Osteocyte (in vitro differentiated cells): ENCODE measurements around the gene HCAR3. TPM values are rescaled to one million over a fixed set of nuclear protein-coding genes. Genes with fewer than 3 reads are reported as not detected.
"Not testable (repeated sequence)": the region's sequence is repeated elsewhere in the genome, so short reads cannot be mapped to it uniquely, and the experiment has no call there.

Experiments
- DNase-seq: peaks from one replicate; pipeline ENCODE4 v3.0.0; 2021; ENCODE audit warnings: mixed read lengths; ENCODE audit not compliant: unreplicated experiment; ENCODE audit errors: extremely low spot score
- H3K27ac Mint-ChIP-seq: one replicate; pipeline ENCODE4 v1.8.0; 2021; ENCODE audit warnings: mild to moderate bottlenecking, mixed read lengths; ENCODE audit not compliant: unreplicated experiment
- H3K27me3 Mint-ChIP-seq: one replicate; pipeline ENCODE4 v1.8.0; 2021; ENCODE audit warnings: mixed read lengths; ENCODE audit not compliant: unreplicated experiment
- H3K36me3 Mint-ChIP-seq: one replicate; pipeline ENCODE4 v1.8.0; 2021; ENCODE audit warnings: mixed read lengths; ENCODE audit not compliant: unreplicated experiment
- H3K4me1 Mint-ChIP-seq: one replicate; pipeline ENCODE4 v1.8.0; 2021; ENCODE audit warnings: mixed read lengths; ENCODE audit not compliant: unreplicated experiment
- H3K4me3 Mint-ChIP-seq: one replicate; pipeline ENCODE4 v1.8.0; 2021; ENCODE audit warnings: mild to moderate bottlenecking, moderate library complexity, mixed read lengths; ENCODE audit not compliant: unreplicated experiment
- H3K9me3 Mint-ChIP-seq: one replicate; pipeline ENCODE4 v1.8.0; 2021; ENCODE audit warnings: mixed read lengths; ENCODE audit not compliant: unreplicated experiment
- CTCF ChIP-seq: fragments of 200-600 bp; sonication (generic); IDR thresholded peaks from 2 replicates; pipeline ENCODE4 v1.5.0; 2021; ENCODE audit warnings: antibody characterized with exemption, mild to moderate bottlenecking, moderate library complexity
- total RNA-seq: library from RNA; stranded (reverse); gene quantifications from 2 replicates; pipeline ENCODE4 v1.2.1, GENCODE V29; 2021

HCAR3 gene
- total RNA-seq, 1 donor from 2014 or later, result not detected

GRCh38 chr12:122688291-122688690 is 28.3 kb downstream of the HCAR3 start:
- no peak for TF ChIP-seq CTCF
- Mint-ChIP-seq H3K9me3 (no peaks in the 10 kb centered on the region), H3K27ac (no peak overlapping the region)

GRCh38 chr12:122687086-122687485 is 29.5 kb downstream of the HCAR3 start:
- no peaks in the 10 kb centered on the region for H3K9me3 Mint-ChIP-seq
- H3K27me3 Mint-ChIP-seq, result no peaks in the 10 kb centered on the region
- H3K27ac Mint-ChIP-seq, result no peak overlapping the region
- DNase-seq, result no peak
- H3K4me1 Mint-ChIP-seq, result no peaks in the 10 kb centered on the region
- no peaks in the 10 kb centered on the region for H3K36me3 Mint-ChIP-seq
- no peak for TF ChIP-seq CTCF
- H3K4me3 Mint-ChIP-seq, result no peak overlapping the region

More at GRCh38 chr12:122688291-122688690, 28.3 kb downstream of the HCAR3 start:
- Mint-ChIP-seq H3K4me1 (no peaks in the 10 kb centered on the region), H3K27me3 (no peaks in the 10 kb centered on the region), H3K4me3 (no peak overlapping the region), H3K36me3 (no peaks in the 10 kb centered on the region)
- DNase-seq, result no peak

GRCh38 chr12:122686538-122686937 is 30.1 kb downstream of the HCAR3 start:
- peaks cover 4% of the 10 kb centered on the region for H3K4me1 Mint-ChIP-seq
- H3K36me3 Mint-ChIP-seq, result no peaks in the 10 kb centered on the region
- no peak for DNase-seq
- H3K27me3 Mint-ChIP-seq, result no peaks in the 10 kb centered on the region
- no peak overlapping the region for H3K27ac Mint-ChIP-seq
- H3K4me3 Mint-ChIP-seq, result no peak overlapping the region
- no peaks in the 10 kb centered on the region for H3K9me3 Mint-ChIP-seq
- no peak for TF ChIP-seq CTCF

GRCh38 chr12:122684297-122684813 is 32.3 kb downstream of the HCAR3 start:
- H3K27me3 Mint-ChIP-seq, result no peaks in the 10 kb centered on the region
- DNase-seq, result no peak
- no peaks in the 10 kb centered on the region for H3K9me3 Mint-ChIP-seq
- no peak overlapping the region for H3K4me3 Mint-ChIP-seq
- TF ChIP-seq CTCF, result no peak
- peaks cover 12% of the 10 kb centered on the region for H3K4me1 Mint-ChIP-seq
- no peaks in the 10 kb centered on the region for H3K36me3 Mint-ChIP-seq
- H3K27ac Mint-ChIP-seq, result no peak overlapping the region

- DNase-seq, result no peak
- Mint-ChIP-seq H3K27ac (no peak overlapping the region), H3K36me3 (no peaks in the 10 kb centered on the region), H3K27me3 (no peaks in the 10 kb centered on the region), H3K9me3 (no peaks in the 10 kb centered on the region), H3K4me1 (peaks cover 23% of the 10 kb centered on the region), H3K4me3 (no peak overlapping the region)
- TF ChIP-seq CTCF, result no peak
These were observed 34.8 kb downstream of the HCAR3 start for GRCh38 chr12:122681814-122682213.

GRCh38 chr12:122680989-122681388 is 35.6 kb downstream of the HCAR3 start:
- not testable (repeated sequence) for H3K27ac Mint-ChIP-seq, H3K36me3 Mint-ChIP-seq, H3K27me3 Mint-ChIP-seq, H3K4me3 Mint-ChIP-seq, DNase-seq, H3K9me3 Mint-ChIP-seq
- H3K4me1 Mint-ChIP-seq, result peaks cover 23% of the 10 kb centered on the region

- DNase-seq, H3K36me3 Mint-ChIP-seq, H3K27ac Mint-ChIP-seq, H3K9me3 Mint-ChIP-seq, H3K27me3 Mint-ChIP-seq, H3K4me3 Mint-ChIP-seq: not testable (repeated sequence)
- H3K4me1 Mint-ChIP-seq, result peaks cover 20% of the 10 kb centered on the region
These were observed 39.8 kb downstream of the HCAR3 start for GRCh38 chr12:122676781-122677180.

- H3K27ac Mint-ChIP-seq, H3K9me3 Mint-ChIP-seq, H3K27me3 Mint-ChIP-seq, H3K4me3 Mint-ChIP-seq, H3K36me3 Mint-ChIP-seq, DNase-seq: not testable (repeated sequence)
- H3K4me1 Mint-ChIP-seq, result peaks cover 18% of the 10 kb centered on the region
These were observed 40.6 kb downstream of the HCAR3 start for GRCh38 chr12:122676015-122676414.
